ENCODE measurements around the gene NAALADL2. TPM values are rescaled to one million over a fixed set of nuclear protein-coding genes. Genes with fewer than 3 reads are reported as not detected.

Gene NAALADL2
- total RNA-seq, 1 experiment from 2014 or later: 12.8 TPM

DNA sequence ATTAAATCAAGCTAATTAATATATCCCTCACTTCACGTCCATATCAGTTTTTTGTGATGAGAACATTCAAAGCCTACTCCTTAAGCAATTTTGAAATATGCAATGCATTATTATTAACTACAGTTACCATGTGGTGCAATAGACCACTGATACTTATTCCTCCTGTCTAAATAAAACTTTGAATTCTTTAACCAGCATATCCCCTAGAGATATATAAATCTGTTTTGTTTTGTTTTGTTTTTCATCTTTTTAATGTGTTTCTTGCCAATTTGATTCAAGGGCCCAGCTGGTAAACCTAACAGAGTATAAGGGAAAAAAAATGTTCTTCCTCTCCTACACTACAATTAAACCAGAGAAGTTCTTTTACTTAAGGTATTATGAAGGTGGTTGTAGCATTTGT is 524.2 kb downstream of the NAALADL2 start:
- Histone ChIP-seq H3K9me2 (ENCODE audit: insufficient read depth) (no peaks in the 10 kb centered on the region), H3K27me3 (ENCODE audit: insufficient read depth, low read depth) (no peaks in the 10 kb centered on the region), H3K27ac (no peak overlapping the region), H3F3A (ENCODE audit: insufficient read depth, low read depth) (no peaks in the 10 kb centered on the region; the same call in 1 of the 2 replicates), H3K79me2 (ENCODE audit: low read depth) (no peaks in the 10 kb centered on the region), H3K4me1 (replicated peaks; ENCODE audit: insufficient read depth) (no peaks in the 10 kb centered on the region; the same call in 1 of the 2 replicates), H3K36me3 (ENCODE audit: low read depth) (no peaks in the 10 kb centered on the region), H4K20me1 (ENCODE audit: insufficient read depth) (no peaks in the 10 kb centered on the region), H3K4me2 (no peak overlapping the region), H2AFZ (no peak overlapping the region), H3K9me3 (ENCODE audit: insufficient read depth, low read depth) (0 out of 2 replicates have a peak, but pooled peaks cover 7% of the 10 kb centered on the region), H3K4me3 (no peak overlapping the region)
- no peak for TF ChIP-seq EZH2 (IDR thresholded peaks at IDR 0.05; ENCODE audit: low read depth)
- TF ChIP-seq, protein P1, sequence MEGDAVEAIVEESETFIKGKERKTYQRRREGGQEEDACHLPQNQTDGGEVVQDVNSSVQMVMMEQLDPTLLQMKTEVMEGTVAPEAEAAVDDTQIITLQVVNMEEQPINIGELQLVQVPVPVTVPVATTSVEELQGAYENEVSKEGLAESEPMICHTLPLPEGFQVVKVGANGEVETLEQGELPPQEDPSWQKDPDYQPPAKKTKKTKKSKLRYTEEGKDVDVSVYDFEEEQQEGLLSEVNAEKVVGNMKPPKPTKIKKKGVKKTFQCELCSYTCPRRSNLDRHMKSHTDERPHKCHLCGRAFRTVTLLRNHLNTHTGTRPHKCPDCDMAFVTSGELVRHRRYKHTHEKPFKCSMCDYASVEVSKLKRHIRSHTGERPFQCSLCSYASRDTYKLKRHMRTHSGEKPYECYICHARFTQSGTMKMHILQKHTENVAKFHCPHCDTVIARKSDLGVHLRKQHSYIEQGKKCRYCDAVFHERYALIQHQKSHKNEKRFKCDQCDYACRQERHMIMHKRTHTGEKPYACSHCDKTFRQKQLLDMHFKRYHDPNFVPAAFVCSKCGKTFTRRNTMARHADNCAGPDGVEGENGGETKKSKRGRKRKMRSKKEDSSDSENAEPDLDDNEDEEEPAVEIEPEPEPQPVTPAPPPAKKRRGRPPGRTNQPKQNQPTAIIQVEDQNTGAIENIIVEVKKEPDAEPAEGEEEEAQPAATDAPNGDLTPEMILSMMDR (conservative IDR thresholded peaks at IDR 0.05): no peak
- no peak for DNase-seq
- BruUV-seq (replicated peaks): no TSS peak
- CTCF ChIA-PET: no interaction called here
- intact Hi-C loops (cut with micrococcal nuclease; ENCODE audit: unreplicated experiment): no loop called here
- POLR2A ChIA-PET (ENCODE audit: unreplicated experiment): no interaction called here

DNA sequence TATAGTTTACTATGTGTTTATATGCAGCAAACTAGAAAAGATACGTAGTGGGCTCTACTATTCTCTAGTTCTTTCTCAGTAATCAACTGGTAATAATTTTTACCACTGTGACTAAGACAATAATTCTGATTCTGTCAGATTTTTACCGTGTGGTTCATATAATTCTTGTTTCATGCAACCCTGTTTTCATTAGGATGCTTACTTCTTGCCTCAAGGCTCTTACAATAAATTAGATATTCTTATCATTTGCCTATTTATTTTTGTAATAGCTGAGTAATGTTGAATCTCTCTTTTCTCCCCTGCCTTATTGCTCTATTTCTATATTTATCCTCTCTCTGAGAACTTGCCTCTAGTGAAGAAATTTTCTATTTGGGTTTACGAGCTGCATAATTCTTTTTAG is 524.7 kb downstream of the NAALADL2 start:
- Histone ChIP-seq H3K4me3 (no peak overlapping the region), H3K27me3 (ENCODE audit: insufficient read depth, low read depth) (no peaks in the 10 kb centered on the region), H2AFZ (no peak overlapping the region), H3K36me3 (ENCODE audit: low read depth) (no peaks in the 10 kb centered on the region), H3K4me2 (no peak overlapping the region), H3K9me2 (ENCODE audit: insufficient read depth) (peaks cover 1% of the 10 kb centered on the region; the same call in 1 of the 2 replicates), H3K79me2 (ENCODE audit: low read depth) (no peaks in the 10 kb centered on the region), H3K4me1 (replicated peaks; ENCODE audit: insufficient read depth) (no peaks in the 10 kb centered on the region; the same call in 1 of the 2 replicates), H4K20me1 (ENCODE audit: insufficient read depth) (no peaks in the 10 kb centered on the region), H3F3A (ENCODE audit: insufficient read depth, low read depth) (no peaks in the 10 kb centered on the region; the same call in 1 of the 2 replicates), H3K9me3 (ENCODE audit: insufficient read depth, low read depth) (0 out of 2 replicates have a peak, but pooled peaks cover 7% of the 10 kb centered on the region), H3K27ac (no peak overlapping the region)
- TF ChIP-seq EZH2 (IDR thresholded peaks at IDR 0.05; ENCODE audit: low read depth): no peak
- TF ChIP-seq, protein P1 (conservative IDR thresholded peaks at IDR 0.05): no peak
- POLR2A ChIA-PET (ENCODE audit: unreplicated experiment): no interaction called here
- DNase-seq: no peak
- no TSS peak for BruUV-seq (replicated peaks)
- intact Hi-C loops (cut with micrococcal nuclease; ENCODE audit: unreplicated experiment): no loop called here
- CTCF ChIA-PET: no interaction called here

DNA sequence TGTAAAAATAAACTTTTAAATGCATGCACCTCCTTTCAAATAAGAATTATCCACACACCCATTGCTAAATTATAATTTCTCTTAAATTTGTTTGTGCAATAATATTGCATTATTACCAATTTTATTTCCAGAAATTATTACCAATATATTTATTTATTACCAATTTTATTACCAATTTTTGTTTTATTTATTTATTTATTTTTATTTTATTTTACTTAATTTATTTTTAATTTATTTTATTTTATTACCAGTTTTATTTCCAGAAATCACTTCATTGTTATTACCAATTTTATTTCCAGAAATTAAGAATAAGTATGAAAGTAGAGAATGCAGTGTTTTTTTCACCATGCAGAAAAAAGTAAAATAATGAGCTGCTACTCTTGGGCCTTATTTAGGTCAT is 525.4 kb downstream of the NAALADL2 start:
- 0 out of 2 replicates have a peak, but pooled peaks cover 7% of the 10 kb centered on the region for H3K9me3 ChIP-seq (ENCODE audit: insufficient read depth, low read depth)
- DNase-seq: no peak
- intact Hi-C loops (cut with micrococcal nuclease; ENCODE audit: unreplicated experiment): no loop called here
- no peaks in the 10 kb centered on the region for H3K36me3 ChIP-seq (ENCODE audit: low read depth)
- no peaks in the 10 kb centered on the region; the same call in 1 of the 2 replicates for H3F3A ChIP-seq (ENCODE audit: insufficient read depth, low read depth)
- ChIA-PET CTCF (interaction anchor here (0.6 kb wide), 1 partner anchor 24 kb away, joined by 4 read pairs; no protein-coding TSS in a partner anchor), POLR2A (ENCODE audit: unreplicated experiment) (no interaction called here)
- H3K27me3 ChIP-seq (ENCODE audit: insufficient read depth, low read depth): no peaks in the 10 kb centered on the region
- H2AFZ ChIP-seq: no peak overlapping the region
- no peak overlapping the region for H3K27ac ChIP-seq
- H3K9me2 ChIP-seq (ENCODE audit: insufficient read depth): peaks cover 3% of the 10 kb centered on the region; the same call in 1 of the 2 replicates
- no TSS peak for BruUV-seq (replicated peaks)
- H4K20me1 ChIP-seq (ENCODE audit: insufficient read depth): no peaks in the 10 kb centered on the region
- H3K79me2 ChIP-seq (ENCODE audit: low read depth): no peaks in the 10 kb centered on the region
- no peak overlapping the region for H3K4me2 ChIP-seq
- no peak overlapping the region for H3K4me3 ChIP-seq
- no peak for TF ChIP-seq EZH2 (IDR thresholded peaks at IDR 0.05; ENCODE audit: low read depth)
- TF ChIP-seq, protein P1 (conservative IDR thresholded peaks at IDR 0.05): no peak
- H3K4me1 ChIP-seq (replicated peaks; ENCODE audit: insufficient read depth): no peaks in the 10 kb centered on the region; the same call in 1 of the 2 replicates
